Breast epithelium (tissue), 3 donors: ENCODE results near the gene TSR3.

ENCODE experiments used
- CTCF ChIP-seq, 3 donors: fragments of 450-650 bp; IDR thresholded peaks; one replicate each; pipeline ENCODE4 v1.5.1; 2016 to 2017; ENCODE audit warnings: antibody characterized with exemption in 3 of 3, mild to moderate bottlenecking in 3 of 3, moderate library complexity in 3 of 3
- POLR2A ChIP-seq: fragments of 450-650 bp; IDR thresholded peaks from one replicate; pipeline ENCODE4 v1.6.1; 2016; ENCODE audit warnings: antibody characterized with exemption, mild to moderate bottlenecking, moderate library complexity

GRCh38 chr16:1335211-1335971, 16.3 kb downstream of the TSR3 start:
- TF ChIP-seq CTCF (IDR thresholded peaks at IDR 0.05) = no peak
- TF ChIP-seq POLR2A = no peak
